Measurements from ENCODE around the gene TBR1. TPM values are rescaled to one million over a fixed set of nuclear protein-coding genes. Genes with fewer than 3 reads are reported as not detected.

The TBR1 gene
- total and polyA plus RNA-seq, 8 donors, result not detected

DNA sequence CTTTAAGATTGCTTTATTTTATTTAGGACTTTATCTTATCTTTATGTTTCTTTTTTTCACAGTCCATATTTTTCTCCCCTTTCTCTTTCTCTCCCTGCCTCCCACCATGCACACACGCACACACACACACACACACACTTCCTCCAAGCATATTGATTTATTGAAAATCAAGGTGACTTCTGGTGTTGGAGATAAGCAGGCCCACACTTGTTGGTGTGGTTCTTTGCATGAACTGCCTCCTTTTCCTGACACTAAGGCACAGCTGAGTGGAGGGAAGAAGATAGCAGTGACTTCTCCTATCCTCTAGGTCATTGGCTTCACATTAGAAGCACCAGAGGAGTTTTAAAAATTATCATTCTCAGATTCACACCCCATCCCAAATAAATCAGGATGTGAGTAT is 18.0 kb downstream of the TBR1 start:
- Histone ChIP-seq H3K27me3 (peaks cover 0 to 63% (median under 1%) of the 10 kb centered on the region in 3 donors), H3K4me1 (no peaks in the 10 kb centered on the region), H3K9me3 (peaks cover 0 to 18% (median 13%) of the 10 kb centered on the region in 4 donors), H3K27ac (no peak overlapping the region), H3K4me3 (no peak overlapping the region), H3K36me3 (no peaks in the 10 kb centered on the region)
- no peak for DNase-seq
- no peak for TF ChIP-seq CTCF (IDR thresholded peaks at IDR 0.05)
- TF ChIP-seq EP300 (IDR thresholded peaks at IDR 0.05), result no peak
- TF ChIP-seq POLR2AphosphoS5 (IDR thresholded peaks at IDR 0.05), result no peak
- no peak for TF ChIP-seq POLR2A (IDR thresholded peaks at IDR 0.05)
- 0 to 22% (median 17%) methylated on average over 1 of the region's 1 CpG for WGBS, 5 donors
- intact Hi-C loops (cut with DNase I; ENCODE audit: low total_unique reads), result no loop called here

DNA sequence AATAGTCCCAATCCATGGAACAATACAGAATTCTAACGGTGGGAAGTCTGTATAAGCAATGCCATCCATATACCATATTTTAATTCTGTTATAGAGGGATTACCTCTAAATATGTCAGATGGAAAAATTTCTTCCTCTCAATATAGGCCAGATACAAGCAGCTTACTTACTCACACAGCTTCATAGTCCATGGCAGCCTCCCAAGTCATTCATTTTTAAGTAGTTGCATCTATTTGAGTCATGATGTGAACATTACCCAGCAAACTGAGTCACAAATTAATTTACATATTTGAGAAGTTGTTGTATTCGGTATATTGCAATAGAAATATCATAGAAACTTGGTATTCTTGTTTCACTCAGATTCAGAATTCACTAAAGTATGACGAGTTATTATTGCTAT is 20.3 kb downstream of the TBR1 start:
- DNase-seq, result no peak
- H3K27ac ChIP-seq, result no peak overlapping the region
- WGBS, 5 donors, result 81 to 92% (median 82%) methylated on average over 3 of the region's 3 CpGs
- H3K4me1 ChIP-seq, result no peaks in the 10 kb centered on the region
- TF ChIP-seq CTCF (IDR thresholded peaks at IDR 0.05) (no peak), POLR2A (IDR thresholded peaks at IDR 0.05) (no peak), POLR2AphosphoS5 (IDR thresholded peaks at IDR 0.05) (no peak), EP300 (IDR thresholded peaks at IDR 0.05) (no peak)
- intact Hi-C loops (cut with DNase I; ENCODE audit: low total_unique reads), result no loop called here
- no peak overlapping the region for H3K4me3 ChIP-seq
- peaks cover 0 to 52% (median 4%) of the 10 kb centered on the region in 3 donors for H3K27me3 ChIP-seq
- H3K36me3 ChIP-seq, result no peaks in the 10 kb centered on the region
- peaks cover 0 to 18% (median 13%) of the 10 kb centered on the region in 4 donors for H3K9me3 ChIP-seq

DNA sequence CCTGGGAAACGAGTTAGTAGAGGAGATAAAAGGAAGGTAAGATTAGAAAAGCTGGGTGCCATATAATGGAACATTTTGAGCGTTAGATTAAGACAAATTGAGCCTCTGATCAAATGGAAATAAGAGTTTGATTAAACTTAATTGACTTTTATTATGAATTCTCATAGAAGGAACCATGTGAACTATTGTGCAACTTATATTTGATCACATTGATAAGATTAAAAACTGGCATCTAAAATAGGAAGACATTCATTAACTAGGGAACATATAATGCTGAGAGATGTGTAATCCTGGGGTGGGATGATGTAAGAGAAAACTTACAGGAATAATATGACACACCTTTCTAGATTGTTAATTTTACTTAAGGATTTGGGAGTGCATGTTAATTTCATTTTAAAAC is 22.5 kb downstream of the TBR1 start:
- no peaks in the 10 kb centered on the region for H3K36me3 ChIP-seq
- intact Hi-C loops (cut with DNase I; ENCODE audit: low total_unique reads), result no loop called here
- no peak overlapping the region for H3K4me3 ChIP-seq
- TF ChIP-seq CTCF (IDR thresholded peaks at IDR 0.05) (no peak), POLR2AphosphoS5 (IDR thresholded peaks at IDR 0.05) (no peak), POLR2A (IDR thresholded peaks at IDR 0.05) (no peak), EP300 (IDR thresholded peaks at IDR 0.05) (no peak)
- DNase-seq, result no peak
- peaks cover 0 to 43% (median 8%) of the 10 kb centered on the region in 3 donors for H3K27me3 ChIP-seq
- WGBS, 5 donors, result 27 to 50% (median 29%) methylated on average over 2 of the region's 2 CpGs
- no peaks in the 10 kb centered on the region for H3K4me1 ChIP-seq
- H3K9me3 ChIP-seq, result peaks cover 0 to 18% (median 13%) of the 10 kb centered on the region in 4 donors
- no peak overlapping the region for H3K27ac ChIP-seq

- WGBS, 5 donors, result 94 to 97% (median 96%) methylated on average over 12 of the region's 12 CpGs
- Histone ChIP-seq H3K36me3 (no peaks in the 10 kb centered on the region), H3K4me3 (no peak overlapping the region), H3K9me3 (no peaks in the 10 kb centered on the region), H3K27me3 (peaks cover 0 to 23% (median 3%) of the 10 kb centered on the region in 3 donors), H3K27ac (no peak overlapping the region), H3K4me1 (no peaks in the 10 kb centered on the region)
- TF ChIP-seq EP300 (IDR thresholded peaks at IDR 0.05) (no peak), POLR2A (IDR thresholded peaks at IDR 0.05) (no peak), CTCF (IDR thresholded peaks at IDR 0.05) (no peak), POLR2AphosphoS5 (IDR thresholded peaks at IDR 0.05) (no peak)
- DNase-seq, result no peak
- intact Hi-C loops (cut with DNase I; ENCODE audit: low total_unique reads), result no loop called here
These were observed 29.0 kb downstream of the TBR1 start for GRCh38 chr2:161445097-161445496.
